ENCODE data around the gene MAL. TPM values are rescaled to one million over a fixed set of nuclear protein-coding genes. Genes with fewer than 3 reads are reported as not detected.
"Not testable (repeated sequence)": the region's sequence is repeated elsewhere in the genome, so short reads cannot be mapped to it uniquely, and the experiment has no call there.

The MAL gene
- total RNA-seq, 4 donors from 2014 or later = 60.0 to 200 (median 121) TPM

DNA sequence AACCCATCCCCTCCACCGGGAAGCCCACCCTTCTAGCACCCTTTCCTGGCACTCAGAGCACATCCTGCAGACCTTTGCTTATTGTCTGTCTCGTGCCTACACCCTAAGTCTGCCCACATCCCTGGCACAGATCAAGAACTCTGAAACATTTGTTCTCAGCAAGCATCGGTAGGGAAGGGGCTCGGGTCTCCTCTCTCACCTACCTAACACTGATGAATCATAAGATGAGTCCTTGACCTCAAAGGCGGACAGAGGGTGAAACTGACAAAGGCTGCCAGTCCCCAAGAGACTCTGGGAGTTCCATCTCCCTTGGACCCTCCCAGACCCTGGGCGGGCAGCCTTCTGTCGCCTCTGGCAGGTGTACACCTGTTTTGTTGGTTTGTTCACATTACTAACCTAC, 9.3 kb downstream of the MAL start:
- H3K9me3 ChIP-seq = no peaks in the 10 kb centered on the region
- WGBS, 2 donors = 58 to 63% methylated on average over 7 of the region's 7 CpGs
- peak overlapping the region; percentile 20 to 93 (median 59) for H3K27ac ChIP-seq
- no peak overlapping the region for H3K4me3 ChIP-seq
- H3K36me3 ChIP-seq = no peaks in the 10 kb centered on the region
- H3K4me1 ChIP-seq = peaks cover 0 to 74% (median 27%) of the 10 kb centered on the region in 4 donors
- no peaks in the 10 kb centered on the region for H3K27me3 ChIP-seq
- no peak for DNase-seq (ENCODE audit: low spot score in 2 of 2)
- TF ChIP-seq EP300 (IDR thresholded peaks at IDR 0.05) (no peak), POLR2A (IDR thresholded peaks at IDR 0.05) (no peak)
- TF ChIP-seq, protein P1, sequence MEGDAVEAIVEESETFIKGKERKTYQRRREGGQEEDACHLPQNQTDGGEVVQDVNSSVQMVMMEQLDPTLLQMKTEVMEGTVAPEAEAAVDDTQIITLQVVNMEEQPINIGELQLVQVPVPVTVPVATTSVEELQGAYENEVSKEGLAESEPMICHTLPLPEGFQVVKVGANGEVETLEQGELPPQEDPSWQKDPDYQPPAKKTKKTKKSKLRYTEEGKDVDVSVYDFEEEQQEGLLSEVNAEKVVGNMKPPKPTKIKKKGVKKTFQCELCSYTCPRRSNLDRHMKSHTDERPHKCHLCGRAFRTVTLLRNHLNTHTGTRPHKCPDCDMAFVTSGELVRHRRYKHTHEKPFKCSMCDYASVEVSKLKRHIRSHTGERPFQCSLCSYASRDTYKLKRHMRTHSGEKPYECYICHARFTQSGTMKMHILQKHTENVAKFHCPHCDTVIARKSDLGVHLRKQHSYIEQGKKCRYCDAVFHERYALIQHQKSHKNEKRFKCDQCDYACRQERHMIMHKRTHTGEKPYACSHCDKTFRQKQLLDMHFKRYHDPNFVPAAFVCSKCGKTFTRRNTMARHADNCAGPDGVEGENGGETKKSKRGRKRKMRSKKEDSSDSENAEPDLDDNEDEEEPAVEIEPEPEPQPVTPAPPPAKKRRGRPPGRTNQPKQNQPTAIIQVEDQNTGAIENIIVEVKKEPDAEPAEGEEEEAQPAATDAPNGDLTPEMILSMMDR (IDR thresholded peaks at IDR 0.05) = no peak

DNA sequence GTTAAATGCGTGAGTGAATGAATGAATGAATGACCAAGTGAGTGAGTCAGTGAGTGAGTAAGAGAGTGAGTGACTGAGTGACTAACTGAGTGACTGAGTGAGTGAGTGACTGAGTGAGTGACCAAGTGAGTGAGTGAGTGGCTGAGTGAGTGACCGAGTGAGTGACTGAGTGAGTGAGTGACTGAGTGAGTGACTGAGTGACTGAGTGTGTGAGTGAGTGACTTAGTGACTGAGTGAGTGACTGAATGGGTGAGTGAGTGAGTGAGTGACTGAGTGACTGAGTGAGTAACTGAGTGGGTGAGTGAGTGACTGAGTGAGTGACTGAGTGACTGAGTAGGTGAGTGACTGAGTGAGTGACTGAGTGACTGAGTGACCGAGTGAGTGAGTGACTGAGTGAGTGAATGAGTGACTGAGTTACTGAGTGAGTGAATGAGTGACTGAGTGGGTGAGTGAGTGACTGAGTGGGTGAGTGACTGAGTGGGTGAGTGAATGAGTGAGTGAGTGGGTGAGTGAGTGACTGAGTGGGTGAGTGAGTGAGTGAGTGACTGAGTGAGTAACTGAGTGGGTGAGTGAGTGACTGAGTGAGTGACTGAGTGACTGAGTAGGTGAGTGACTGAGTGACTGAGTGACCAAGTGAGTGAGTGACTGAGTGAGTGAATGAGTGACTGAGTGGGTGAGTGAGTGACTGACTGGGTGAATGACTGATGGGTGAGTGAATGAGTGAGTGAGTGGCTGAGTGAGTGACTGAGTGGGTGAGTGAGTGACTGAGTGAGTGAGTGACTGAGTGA, 11.3 kb downstream of the MAL start:
- WGBS, 2 donors = 92 to 94% methylated on average over 3 of the region's 3 CpGs
- peak overlapping the region in 2 of 4 donors; percentile 93 for H3K27ac ChIP-seq

GRCh38 chr2:95037384-95037839, 11.9 kb downstream of the MAL start:
- H3K4me1 ChIP-seq = peaks cover 0 to 71% (median 33%) of the 10 kb centered on the region in 4 donors
- no peaks in the 10 kb centered on the region for H3K27me3 ChIP-seq
- H3K9me3 ChIP-seq = no peaks in the 10 kb centered on the region
- no peak overlapping the region for H3K4me3 ChIP-seq
- 83 to 91% methylated on average over 2 of the region's 2 CpGs for WGBS, 2 donors
- H3K27ac ChIP-seq = peak overlapping the region in 2 of 4 donors; percentile 93
- TF ChIP-seq POLR2A (IDR thresholded peaks at IDR 0.05) (no peak), EP300 (IDR thresholded peaks at IDR 0.05) (no peak)
- TF ChIP-seq, protein P1 (IDR thresholded peaks at IDR 0.05) = no peak
- no peak for DNase-seq (ENCODE audit: low spot score in 2 of 2)
- H3K36me3 ChIP-seq = no peaks in the 10 kb centered on the region

More for the DNA sequence above, 11.3 kb downstream of the MAL start:
- no peaks in the 10 kb centered on the region for H3K36me3 ChIP-seq
- no peaks in the 10 kb centered on the region for H3K9me3 ChIP-seq
- H3K4me1 ChIP-seq = peaks cover 0 to 71% (median 30%) of the 10 kb centered on the region in 4 donors
- no peak overlapping the region for H3K4me3 ChIP-seq
- no peak for TF ChIP-seq EP300 (IDR thresholded peaks at IDR 0.05)
- TF ChIP-seq POLR2A (IDR thresholded peaks at IDR 0.05) = no peak
- TF ChIP-seq, protein P1 (IDR thresholded peaks at IDR 0.05) = no peak
- H3K27me3 ChIP-seq = no peaks in the 10 kb centered on the region
- no peak for DNase-seq (ENCODE audit: low spot score in 2 of 2)

DNA sequence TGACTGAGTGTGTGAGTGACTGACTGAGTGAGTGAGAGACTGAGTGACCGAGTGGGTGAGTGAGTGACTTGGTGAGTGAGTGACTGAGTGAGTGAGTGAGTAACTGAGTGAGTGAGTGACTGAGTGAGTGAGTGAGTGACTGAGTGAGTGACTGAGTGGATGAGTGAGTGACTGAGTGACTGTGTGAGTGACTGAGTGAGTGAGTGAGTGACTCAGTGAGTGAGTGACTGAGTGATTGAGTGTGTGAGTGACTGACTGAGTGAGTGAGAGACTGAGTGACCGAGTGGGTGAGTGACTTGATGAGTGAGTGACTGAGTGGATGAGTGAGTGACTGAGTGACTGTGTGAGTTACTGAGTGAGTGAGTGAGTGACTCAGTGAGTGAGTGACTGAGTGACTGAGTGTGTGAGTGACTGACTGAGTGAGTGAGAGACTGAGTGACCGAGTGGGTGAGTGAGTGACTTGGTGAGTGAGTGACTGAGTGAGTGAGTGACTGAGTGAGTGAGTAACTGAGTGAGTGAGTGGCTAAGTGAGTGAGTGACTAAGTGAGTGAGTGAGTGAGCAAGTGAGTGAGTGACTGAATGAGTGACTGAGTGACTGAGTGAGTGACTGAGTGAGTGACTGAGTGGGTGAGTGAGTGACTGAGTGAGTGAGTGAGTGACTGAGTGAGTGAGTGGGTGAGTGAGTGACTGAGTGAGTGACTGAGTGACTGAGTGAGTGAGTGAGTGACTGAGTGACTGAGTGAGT, 12.5 kb downstream of the MAL start:
- not testable (repeated sequence) for H3K36me3 ChIP-seq; H3K27me3 ChIP-seq; H3K4me3 ChIP-seq; H3K9me3 ChIP-seq; DNase-seq (ENCODE audit: low spot score in 2 of 2)
- Histone ChIP-seq H3K4me1 (peaks cover 0 to 71% (median 35%) of the 10 kb centered on the region in 4 donors), H3K27ac (peak overlapping the region in 3 of 4 donors; percentile 12 to 93 (median 93))
- 87% methylated on average over 3 of the region's 3 CpGs for WGBS, 2 donors

GRCh38 chr2:95038635-95039298, 13.3 kb downstream of the MAL start:
- H3K36me3 ChIP-seq = no peaks in the 10 kb centered on the region
- no peak overlapping the region for H3K4me3 ChIP-seq
- no peak for DNase-seq (ENCODE audit: low spot score in 2 of 2)
- no peaks in the 10 kb centered on the region for H3K27me3 ChIP-seq
- H3K9me3 ChIP-seq = no peaks in the 10 kb centered on the region
- peaks cover 0 to 71% (median 38%) of the 10 kb centered on the region in 4 donors for H3K4me1 ChIP-seq
- WGBS, 2 donors = 75 to 76% methylated on average over 4 of the region's 4 CpGs
- TF ChIP-seq, protein P1 (IDR thresholded peaks at IDR 0.05) = no peak
- no peak for TF ChIP-seq EP300 (IDR thresholded peaks at IDR 0.05)
- TF ChIP-seq POLR2A (IDR thresholded peaks at IDR 0.05) = no peak
- peak overlapping the region in 2 of 4 donors; percentile 80 to 93 for H3K27ac ChIP-seq

Measured in tibial nerve (tissue), 4 donors.